ENCODE data around the gene TMED1.

The TMED1 gene

GRCh38 chr19:10830931-10831779, 4.9 kb downstream of the TMED1 start:
- DNase-seq, result no peak

GRCh38 chr19:10830370-10830769, 5.6 kb downstream of the TMED1 start:
- DNase-seq, result no peak

GRCh38 chr19:10829967-10830366, 6.0 kb downstream of the TMED1 start:
- no peak for DNase-seq

GRCh38 chr19:10828981-10829821, 6.8 kb downstream of the TMED1 start:
- no peak for DNase-seq

- DNase-seq, result no peak
Observed at GRCh38 chr19:10826846-10827245, 9.2 kb downstream of the TMED1 start.

- no peak for DNase-seq
Observed at GRCh38 chr19:10826231-10826630, 9.8 kb downstream of the TMED1 start.

GRCh38 chr19:10823690-10824089, 12.3 kb downstream of the TMED1 start:
- no peak for DNase-seq

GRCh38 chr19:10820173-10820572, 15.8 kb downstream of the TMED1 start:
- DNase-seq, result no peak

- no peak for DNase-seq
Observed at GRCh38 chr19:10819124-10820060, 16.6 kb downstream of the TMED1 start.

GRCh38 chr19:10818301-10819123, 17.5 kb downstream of the TMED1 start:
- no peak for DNase-seq

- DNase-seq, result no peak
Observed at GRCh38 chr19:10817291-10818038, 18.5 kb downstream of the TMED1 start.

- no peak for DNase-seq
Observed at GRCh38 chr19:10816691-10817090, 19.3 kb downstream of the TMED1 start.

- no peak for DNase-seq
Observed at GRCh38 chr19:10815969-10816644, 19.9 kb downstream of the TMED1 start.

GRCh38 chr19:10815007-10815536, 20.9 kb downstream of the TMED1 start:
- DNase-seq, result no peak

GRCh38 chr19:10812902-10813404, 23.1 kb downstream of the TMED1 start:
- DNase-seq, result no peak

- DNase-seq, result no peak
Observed at GRCh38 chr19:10812196-10812595, 23.8 kb downstream of the TMED1 start.

GRCh38 chr19:10811391-10812111, 24.5 kb downstream of the TMED1 start:
- no peak for DNase-seq

- no peak for DNase-seq
Observed at GRCh38 chr19:10809651-10810285, 26.2 kb downstream of the TMED1 start.

All from NCI-H748 treated with DMSO at 0.1 percent for 48 hours (cell line).